GM21528 (cell line): ENCODE data around the gene C8A.

ENCODE experiments used
- ATAC-seq: cut with Tn5 transposase; IDR thresholded peaks from one replicate; pipeline ENCODE4 v1.9.1; 2021; ENCODE audit warnings: mild to moderate bottlenecking, moderate library complexity; ENCODE audit not compliant: unreplicated experiment, low FRiP score

C8A gene

DNA sequence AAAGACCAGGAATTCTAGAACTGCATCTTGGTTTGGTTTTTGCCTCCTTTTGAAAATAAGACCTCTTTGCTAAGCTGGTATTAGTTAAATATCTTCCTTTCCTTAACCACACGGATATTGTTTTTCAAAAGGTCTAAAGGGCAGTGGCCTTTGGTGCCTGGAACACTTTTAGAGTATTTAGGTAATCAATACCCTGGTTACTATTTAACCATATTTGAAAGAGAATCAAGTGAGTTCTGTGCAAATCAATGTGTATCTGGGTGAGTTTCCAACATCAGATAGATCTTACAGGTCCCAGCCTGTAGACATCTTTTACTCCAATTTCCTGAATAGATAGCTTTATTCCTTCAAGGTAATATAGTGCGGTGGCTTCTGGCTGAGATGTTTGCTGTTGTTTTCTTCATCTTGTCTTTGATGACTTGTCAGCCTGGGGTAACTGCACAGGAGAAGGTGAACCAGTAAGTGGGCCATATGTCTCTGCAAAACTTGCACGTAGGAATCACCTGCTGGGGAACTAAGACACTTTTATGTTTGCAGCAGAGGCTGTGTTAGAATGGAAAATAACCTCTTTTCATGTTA is at the start of gene C8A:
Gene C8A (plus strand): TSS at position 277 of the 579 bp plus-strand sequence. CDS start 105 bp downstream, at position 382.
- no peak for ATAC-seq

- no peak for ATAC-seq
Measured at GRCh38 chr1:56806804-56807203, 47.8 kb upstream of the C8A start.

GRCh38 chr1:56808410-56808809 is 46.2 kb upstream of the C8A start:
- ATAC-seq = no peak

DNA sequence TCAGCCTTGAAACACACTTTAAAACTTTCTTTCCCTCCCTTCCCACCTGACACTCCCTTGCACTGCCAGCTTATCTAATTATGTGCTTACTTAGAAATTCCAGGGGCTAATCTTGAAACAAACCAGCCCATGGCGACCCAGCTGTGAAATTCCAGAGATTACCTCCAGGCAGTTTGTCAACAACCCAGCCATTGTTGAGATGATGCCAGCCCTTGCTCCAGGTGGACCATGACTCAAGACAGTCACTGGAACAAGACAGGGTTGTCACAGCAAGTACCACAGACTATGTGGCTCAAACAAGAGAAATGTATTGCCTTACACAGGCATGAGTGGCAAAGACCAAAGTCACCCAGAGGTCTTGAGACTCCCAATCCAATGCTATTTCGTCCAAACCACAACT is 43.3 kb upstream of the C8A start:
- no peak for ATAC-seq

DNA sequence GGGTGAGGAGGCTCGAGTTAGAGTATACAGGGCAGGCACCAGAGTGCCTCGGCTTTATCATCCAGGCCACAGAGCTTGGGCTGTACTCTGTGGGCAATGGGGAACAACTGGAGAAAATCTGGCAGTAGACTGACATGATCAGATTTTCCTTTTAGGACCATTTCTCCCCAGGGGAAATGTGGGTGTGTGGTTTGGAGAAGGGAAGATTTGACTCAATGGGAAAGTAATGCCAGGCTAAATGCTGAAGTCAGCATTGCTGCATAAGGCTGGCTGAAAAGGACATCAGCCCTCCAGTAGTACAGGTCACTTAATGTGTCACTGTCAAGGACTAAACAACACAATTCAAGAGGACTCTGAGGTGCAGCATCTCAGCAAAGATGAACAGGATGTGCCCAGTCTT is 40.4 kb upstream of the C8A start:
- ATAC-seq = no peak

- ATAC-seq = no peak
Measured at GRCh38 chr1:56816264-56816663, 38.3 kb upstream of the C8A start.

- no peak for ATAC-seq
Measured at GRCh38 chr1:56816909-56817308, 37.7 kb upstream of the C8A start.

GRCh38 chr1:56817716-56818463 is 36.7 kb upstream of the C8A start:
- ATAC-seq = no peak

- ATAC-seq = no peak
Measured at GRCh38 chr1:56819387-56819899, 35.2 kb upstream of the C8A start, which contains the start of gene FYB2. FYB2 (minus strand) TSS chr1:56819404; CDS start chr1:56819290, 114 bp downstream.

DNA sequence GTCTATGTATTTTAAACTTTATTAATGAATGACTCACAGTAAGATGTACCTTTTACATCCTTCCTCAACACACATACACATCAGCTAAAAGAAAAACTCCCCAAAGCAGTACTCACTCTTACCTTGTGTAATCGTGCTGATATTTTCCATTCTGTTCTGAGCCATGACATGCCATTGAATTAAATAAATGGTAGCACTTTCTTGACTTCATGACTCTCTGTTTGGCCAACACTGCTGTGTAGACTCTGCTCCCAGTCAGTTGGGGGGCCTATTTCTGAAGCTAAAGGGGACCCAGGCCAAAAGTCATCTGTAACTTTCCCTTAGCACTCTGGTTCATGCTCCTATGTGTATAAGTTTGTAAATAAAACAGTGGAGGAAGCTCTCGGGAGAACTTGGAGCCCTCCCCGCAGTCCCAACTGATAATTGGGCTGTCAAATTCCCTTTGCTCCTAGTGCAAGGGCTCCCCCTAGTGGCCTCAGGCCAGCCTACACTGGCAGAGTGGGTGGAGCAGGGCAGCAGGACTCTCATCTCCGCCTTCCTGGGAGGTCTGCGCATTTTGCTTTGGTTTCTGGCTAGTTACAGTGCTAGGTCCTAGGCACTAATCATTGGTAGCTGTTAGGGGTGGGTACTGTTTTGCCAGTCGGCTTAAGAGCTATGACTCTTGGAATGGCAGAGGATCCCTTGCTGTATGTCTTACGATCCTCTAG is 33.7 kb upstream of the C8A start:
- peak; percentile 72 for ATAC-seq

GRCh38 chr1:56821462-56821797 is 33.2 kb upstream of the C8A start:
- ATAC-seq = no peak

DNA sequence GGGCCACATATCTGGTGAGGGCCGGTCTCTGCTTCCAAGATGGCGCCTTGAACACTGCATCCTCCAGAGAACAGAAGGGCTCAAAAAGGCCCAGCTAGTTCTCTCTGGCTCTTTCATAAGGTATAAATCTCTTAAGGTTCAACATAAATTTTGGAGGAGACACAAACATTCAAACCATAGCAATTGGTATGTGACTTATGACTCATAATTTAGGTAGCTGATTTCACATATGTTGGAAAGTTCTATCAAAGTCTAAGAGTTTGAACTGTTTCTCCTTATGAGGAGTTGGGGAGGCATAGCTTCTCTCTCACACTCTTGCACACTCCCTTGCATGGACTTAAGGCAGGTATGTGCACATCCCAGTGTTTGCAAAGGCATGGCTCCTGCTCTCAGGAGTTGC is 30.3 kb upstream of the C8A start:
- ATAC-seq = no peak

DNA sequence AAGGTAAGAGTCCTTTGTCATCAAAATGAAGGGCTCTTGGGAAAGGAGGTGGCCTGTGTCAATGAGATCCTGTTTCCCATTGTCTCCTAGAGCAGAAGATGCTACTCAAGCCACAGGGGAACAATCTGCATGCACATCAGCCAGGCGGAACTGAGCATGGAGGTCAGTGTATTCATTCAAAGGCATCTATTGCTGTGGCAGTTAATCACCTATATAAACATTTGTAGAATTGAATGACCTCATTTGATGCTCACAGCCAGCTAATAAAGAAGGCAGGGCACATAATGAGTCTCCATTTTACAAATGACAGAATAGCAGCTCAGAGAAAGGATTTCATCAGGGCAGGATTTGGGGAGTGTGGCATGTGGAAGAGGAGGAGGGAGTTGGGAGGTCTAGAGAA is 29.7 kb upstream of the C8A start:
- no peak for ATAC-seq

GRCh38 chr1:56825436-56825835 is 29.2 kb upstream of the C8A start:
- no peak for ATAC-seq

DNA sequence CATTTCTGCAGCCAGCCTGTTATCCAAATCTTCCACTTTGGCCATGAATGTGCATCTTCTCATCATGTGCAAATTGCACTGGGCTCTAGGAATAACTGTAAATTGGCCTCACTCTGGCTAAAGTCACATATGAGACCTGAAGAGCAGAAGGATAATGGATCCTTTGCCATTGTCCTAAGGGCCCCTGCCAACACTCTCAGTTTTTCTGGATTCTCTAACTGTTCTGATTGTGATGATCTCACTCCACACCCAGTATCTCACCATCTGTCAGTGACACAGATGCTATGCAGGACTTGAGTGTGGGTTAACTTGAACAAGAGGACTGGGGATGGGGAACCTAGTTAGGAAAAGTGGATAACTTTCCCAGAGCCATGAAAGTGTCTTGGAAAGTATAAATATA is 26.9 kb upstream of the C8A start:
- ATAC-seq = no peak

GRCh38 chr1:56830052-56830451 is 24.5 kb upstream of the C8A start:
- no peak for ATAC-seq

- ATAC-seq = no peak
Measured at GRCh38 chr1:56831871-56832693, 22.5 kb upstream of the C8A start.

- no peak for ATAC-seq
Measured at GRCh38 chr1:56833088-56833487, 21.5 kb upstream of the C8A start.

DNA sequence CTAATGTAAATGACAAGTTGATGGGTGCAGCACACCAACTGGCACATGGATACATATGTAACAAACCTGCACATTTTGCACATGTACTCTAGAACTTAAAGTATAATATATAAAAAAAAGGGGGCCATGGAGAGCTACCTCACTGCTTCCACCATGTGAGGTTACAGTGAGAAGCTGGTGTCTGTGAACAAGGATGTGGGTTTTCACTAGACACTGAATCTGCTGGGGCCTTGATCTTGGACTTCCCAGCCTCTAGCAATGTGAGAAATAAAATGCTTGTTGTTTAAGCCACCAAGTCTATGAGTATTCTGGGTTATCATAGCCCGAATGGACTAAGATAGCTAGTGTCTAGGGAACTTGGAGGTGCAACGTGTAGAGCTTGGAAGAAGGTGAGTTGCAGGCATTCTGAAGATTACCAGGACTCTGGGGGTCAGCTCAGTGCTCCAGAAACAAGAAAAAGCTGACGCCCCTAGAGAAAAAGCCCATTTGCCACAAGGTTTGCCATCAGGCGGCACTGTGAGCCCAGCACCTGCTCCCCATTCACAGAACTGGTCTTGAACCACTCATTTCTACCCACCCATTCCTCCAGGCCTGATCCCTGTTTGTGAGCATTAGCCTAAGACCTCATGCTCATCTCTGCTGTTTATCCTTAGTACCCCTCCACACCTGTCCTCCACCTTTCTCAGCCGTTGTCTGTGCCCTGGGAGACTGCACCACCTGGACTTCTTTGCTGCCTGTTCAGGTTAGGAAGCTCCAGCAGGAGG is 20.3 kb upstream of the C8A start:
- no peak for ATAC-seq

GRCh38 chr1:56835657-56836056 is 18.9 kb upstream of the C8A start:
- no peak for ATAC-seq
